HL-60 (cell line): ENCODE measurements around the gene ASAP3.

Experiments
- POLR2AphosphoS5 ChIP-seq: IDR thresholded peaks from 2 replicates; pipeline ENCODE4 v1.6.1; 2012; ENCODE audit warnings: low read depth
- TF ChIP-seq, protein P1 (sequence below): IDR thresholded peaks from one replicate; pipeline ENCODE4 v1.5.1; 2011; ENCODE audit warnings: low read length, control low read depth, inconsistent platforms; ENCODE audit not compliant: insufficient read depth

DNA sequence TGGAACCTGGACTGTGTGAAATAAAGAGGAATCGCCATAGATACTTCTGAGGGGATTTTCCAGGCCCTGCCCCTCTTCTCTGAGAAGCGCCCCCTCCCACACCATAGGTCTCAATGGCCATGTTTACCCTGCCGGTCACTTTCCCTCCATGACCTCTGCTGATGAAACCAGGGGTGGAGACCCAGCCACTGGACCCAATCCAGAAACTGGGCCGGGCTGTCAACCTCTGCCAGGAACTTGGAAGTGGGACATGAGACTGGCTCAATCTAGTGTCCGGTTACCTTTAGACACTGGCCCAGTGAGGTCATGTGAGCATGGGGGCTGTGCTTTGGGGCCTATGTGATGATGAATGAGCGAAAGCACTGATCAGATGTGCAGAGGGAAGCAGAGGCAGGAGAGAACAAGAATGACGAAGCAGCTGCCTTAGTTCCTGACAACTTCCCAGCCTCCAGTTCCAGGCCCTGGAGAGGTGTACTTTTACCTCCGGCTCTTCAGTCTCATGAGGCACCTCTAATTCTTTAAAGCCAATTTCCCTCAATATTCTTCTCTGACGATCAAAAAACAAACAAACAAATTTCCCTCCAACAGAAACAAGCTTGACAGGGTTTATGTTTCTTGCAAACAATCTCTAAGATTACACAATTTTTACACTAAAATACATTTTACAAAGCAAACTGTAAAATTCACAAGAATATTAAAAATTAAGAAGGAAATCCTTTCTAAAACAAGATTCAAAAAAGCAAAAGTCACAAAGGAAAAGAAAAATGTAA is 4.9 kb downstream of the ASAP3 start:
- TF ChIP-seq, protein P1, sequence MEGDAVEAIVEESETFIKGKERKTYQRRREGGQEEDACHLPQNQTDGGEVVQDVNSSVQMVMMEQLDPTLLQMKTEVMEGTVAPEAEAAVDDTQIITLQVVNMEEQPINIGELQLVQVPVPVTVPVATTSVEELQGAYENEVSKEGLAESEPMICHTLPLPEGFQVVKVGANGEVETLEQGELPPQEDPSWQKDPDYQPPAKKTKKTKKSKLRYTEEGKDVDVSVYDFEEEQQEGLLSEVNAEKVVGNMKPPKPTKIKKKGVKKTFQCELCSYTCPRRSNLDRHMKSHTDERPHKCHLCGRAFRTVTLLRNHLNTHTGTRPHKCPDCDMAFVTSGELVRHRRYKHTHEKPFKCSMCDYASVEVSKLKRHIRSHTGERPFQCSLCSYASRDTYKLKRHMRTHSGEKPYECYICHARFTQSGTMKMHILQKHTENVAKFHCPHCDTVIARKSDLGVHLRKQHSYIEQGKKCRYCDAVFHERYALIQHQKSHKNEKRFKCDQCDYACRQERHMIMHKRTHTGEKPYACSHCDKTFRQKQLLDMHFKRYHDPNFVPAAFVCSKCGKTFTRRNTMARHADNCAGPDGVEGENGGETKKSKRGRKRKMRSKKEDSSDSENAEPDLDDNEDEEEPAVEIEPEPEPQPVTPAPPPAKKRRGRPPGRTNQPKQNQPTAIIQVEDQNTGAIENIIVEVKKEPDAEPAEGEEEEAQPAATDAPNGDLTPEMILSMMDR: no peak
- no peak for TF ChIP-seq POLR2AphosphoS5
